HepG2 (cell line): ENCODE measurements around the gene ATP6V0A1. TPM values are rescaled to one million over a fixed set of nuclear protein-coding genes. Genes with fewer than 3 reads are reported as not detected.

ENCODE experiments used
- FOXA3 ChIP-seq: IDR thresholded peaks from 2 replicates; pipeline ENCODE4 v1.6.1; 2016; ENCODE audit warnings: missing genetic modification reagents, missing compliant biosample characterization
- FOXK2 ChIP-seq: fragments of 450-650 bp; IDR thresholded peaks from 2 replicates; pipeline ENCODE4 v1.6.1; 2016
- KDM5A ChIP-seq: fragments of 200-600 bp; sonication (generic); IDR thresholded peaks from 2 replicates; pipeline ENCODE4 v1.7.0; 2018; ENCODE audit warnings: antibody characterized with exemption, mild to moderate bottlenecking, low read length, borderline replicate concordance
- PCBP2 ChIP-seq: fragments of 200-400 bp; formaldehyde crosslinking; optimal IDR thresholded peaks from 2 replicates; pipeline ENCODE3; 2018; ENCODE audit warnings: low read length, low read depth; ENCODE audit not compliant: poor library complexity, severe bottlenecking
- PHF8 ChIP-seq: sonication (generic); formaldehyde crosslinking; IDR thresholded peaks from 2 replicates; pipeline ENCODE4 v1.5.0; 2020; ENCODE audit warnings: missing genetic modification reagents
- RFX3 ChIP-seq: IDR thresholded peaks from 2 replicates; pipeline ENCODE4 v1.6.1; 2016; ENCODE audit warnings: missing biosample characterization, missing genetic modification reagents
- RNF2 ChIP-seq: fragments of 450-650 bp; conservative IDR thresholded peaks from 2 replicates; pipeline ENCODE4 v1.6.1; 2016; ENCODE audit warnings: low read depth
- ZNF121 ChIP-seq: sonication (generic); formaldehyde crosslinking; IDR thresholded peaks from 2 replicates; pipeline ENCODE4 v1.5.0; 2020; ENCODE audit warnings: mild to moderate bottlenecking, missing genetic modification reagents
- ZNF230 ChIP-seq: sonication (generic); formaldehyde crosslinking; IDR thresholded peaks from 2 replicates; pipeline ENCODE4 v1.4.0; 2020; ENCODE audit warnings: mild to moderate bottlenecking, missing genetic modification reagents
- ZNF343 ChIP-seq: sonication (generic); formaldehyde crosslinking; IDR thresholded peaks from 2 replicates; pipeline ENCODE4 v1.4.0; 2020; ENCODE audit warnings: mild to moderate bottlenecking, missing genetic modification reagents
- ZNF552 ChIP-seq: sonication (generic); formaldehyde crosslinking; IDR thresholded peaks from 2 replicates; pipeline ENCODE4 v1.9.0; 2022; ENCODE audit warnings: missing genetic modification reagents, mild to moderate bottlenecking, borderline replicate concordance
- ZNF670 ChIP-seq: sonication (generic); formaldehyde crosslinking; IDR thresholded peaks from 2 replicates; pipeline ENCODE4 v1.8.0; 2022; ENCODE audit warnings: mild to moderate bottlenecking, missing genetic modification reagents, borderline replicate concordance
- polyA plus RNA-seq, 8 experiments: library from polyadenylated mRNA; depleted of rRNA in 3 of 8; stranded (reverse) in 7 of 8; unstranded in 1 of 8; fragments of >200 nt; fragmentation: Illumina TruSeq in 4 of 8; extraction: Trizol in 4 of 8; gene quantifications; 2 replicates each; pipeline versions ENCODE4 v1.2.1 to v1.2.3, GENCODE V29; 2011 to 2016; ENCODE audit warnings: low read depth in 4 of 8, missing spikeins in 1 of 8, mixed read lengths in 1 of 8; ENCODE audit not compliant: insufficient read depth in 1 of 8
- total RNA-seq, 5 experiments: library from RNA; depleted of rRNA; stranded (reverse); fragments of >200 nt; fragmentation: Illumina TruSeq; extraction: Trizol; gene quantifications; 2 replicates each; pipeline ENCODE4 v1.2.3, GENCODE V29; 2016; ENCODE audit warnings: low read depth in 1 of 5
- TF ChIP-seq, protein P1 (sequence below): sonication (generic); formaldehyde crosslinking; IDR thresholded peaks from 2 replicates; pipeline ENCODE4 v1.4.0; 2020; ENCODE audit warnings: missing genetic modification reagents, borderline replicate concordance
- TF ChIP-seq, protein P2 (sequence below): sonication (generic); formaldehyde crosslinking; IDR thresholded peaks from 2 replicates; pipeline ENCODE4 v1.8.1; 2023; ENCODE audit warnings: missing genetic modification reagents, inconsistent platforms, borderline replicate concordance
- TF ChIP-seq, protein P3 (sequence below): sonication (generic); formaldehyde crosslinking; IDR thresholded peaks from 2 replicates; pipeline ENCODE4 v1.4.0; 2020; ENCODE audit warnings: missing genetic modification reagents, borderline replicate concordance
- TF ChIP-seq, protein P4 (sequence below): sonication (generic); formaldehyde crosslinking; IDR thresholded peaks from 2 replicates; pipeline ENCODE4 v1.5.0; 2020; ENCODE audit warnings: missing genetic modification reagents
- TF ChIP-seq, protein P5 (sequence below): sonication (generic); formaldehyde crosslinking; conservative IDR thresholded peaks from 2 replicates; pipeline ENCODE4 v1.8.0; 2022; ENCODE audit warnings: low read depth, missing genetic modification reagents
- TF ChIP-seq, protein P6 (sequence below): sonication (generic); formaldehyde crosslinking; IDR thresholded peaks from 2 replicates; pipeline ENCODE4 v1.4.0; 2020; ENCODE audit warnings: missing genetic modification reagents

The ATP6V0A1 gene
- total and polyA plus RNA-seq, 2 of the 13 experiments (the other 11 are each of a cell fraction or from before 2014, with no cell fraction given) = 27.9 to 54.1 TPM

DNA sequence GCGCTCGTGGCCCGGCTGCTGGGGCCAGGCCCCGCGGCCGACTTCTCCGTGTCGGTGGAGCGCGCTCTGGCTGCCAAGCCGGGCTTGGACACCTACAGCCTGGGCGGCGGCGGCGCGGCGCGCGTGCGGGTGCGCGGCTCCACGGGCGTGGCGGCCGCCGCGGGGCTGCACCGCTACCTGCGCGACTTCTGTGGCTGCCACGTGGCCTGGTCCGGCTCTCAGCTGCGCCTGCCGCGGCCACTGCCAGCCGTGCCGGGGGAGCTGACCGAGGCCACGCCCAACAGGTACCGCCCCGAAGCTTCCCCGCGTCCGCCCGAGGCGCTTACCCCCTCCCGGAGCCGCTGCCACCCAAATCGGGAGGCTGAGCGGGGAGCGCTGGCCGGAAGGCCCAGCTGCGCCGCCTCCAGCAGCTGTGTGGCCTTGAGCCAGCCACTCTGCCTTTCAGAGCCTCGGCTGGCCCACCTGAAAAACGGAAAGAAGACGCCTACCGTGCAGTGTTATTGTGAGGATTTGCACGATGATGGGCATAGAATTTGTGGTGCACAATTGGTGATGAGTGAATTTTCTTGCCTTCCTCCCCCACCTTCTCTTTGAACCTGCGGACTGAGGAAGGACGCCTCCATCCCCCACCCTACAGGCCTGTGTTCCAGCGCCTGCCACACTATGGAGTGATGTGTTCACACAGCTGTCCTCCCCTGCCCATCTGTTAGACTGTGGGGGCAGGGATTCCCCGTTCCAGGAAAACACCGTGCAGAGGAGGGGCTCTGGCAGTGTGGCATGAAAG, 77.9 kb downstream of the ATP6V0A1 start (continued):
- TF ChIP-seq, protein P1, sequence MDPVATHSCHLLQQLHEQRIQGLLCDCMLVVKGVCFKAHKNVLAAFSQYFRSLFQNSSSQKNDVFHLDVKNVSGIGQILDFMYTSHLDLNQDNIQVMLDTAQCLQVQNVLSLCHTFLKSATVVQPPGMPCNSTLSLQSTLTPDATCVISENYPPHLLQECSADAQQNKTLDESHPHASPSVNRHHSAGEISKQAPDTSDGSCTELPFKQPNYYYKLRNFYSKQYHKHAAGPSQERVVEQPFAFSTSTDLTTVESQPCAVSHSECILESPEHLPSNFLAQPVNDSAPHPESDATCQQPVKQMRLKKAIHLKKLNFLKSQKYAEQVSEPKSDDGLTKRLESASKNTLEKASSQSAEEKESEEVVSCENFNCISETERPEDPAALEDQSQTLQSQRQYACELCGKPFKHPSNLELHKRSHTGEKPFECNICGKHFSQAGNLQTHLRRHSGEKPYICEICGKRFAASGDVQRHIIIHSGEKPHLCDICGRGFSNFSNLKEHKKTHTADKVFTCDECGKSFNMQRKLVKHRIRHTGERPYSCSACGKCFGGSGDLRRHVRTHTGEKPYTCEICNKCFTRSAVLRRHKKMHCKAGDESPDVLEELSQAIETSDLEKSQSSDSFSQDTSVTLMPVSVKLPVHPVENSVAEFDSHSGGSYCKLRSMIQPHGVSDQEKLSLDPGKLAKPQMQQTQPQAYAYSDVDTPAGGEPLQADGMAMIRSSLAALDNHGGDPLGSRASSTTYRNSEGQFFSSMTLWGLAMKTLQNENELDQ = no peak
- peak; percentile 57 for TF ChIP-seq ZNF230 (CRISPR knock-in tag)
- TF ChIP-seq FOXK2 = no peak
- TF ChIP-seq FOXA3 = peak; percentile 71
- TF ChIP-seq PCBP2 = no peak
- TF ChIP-seq, protein P2, sequence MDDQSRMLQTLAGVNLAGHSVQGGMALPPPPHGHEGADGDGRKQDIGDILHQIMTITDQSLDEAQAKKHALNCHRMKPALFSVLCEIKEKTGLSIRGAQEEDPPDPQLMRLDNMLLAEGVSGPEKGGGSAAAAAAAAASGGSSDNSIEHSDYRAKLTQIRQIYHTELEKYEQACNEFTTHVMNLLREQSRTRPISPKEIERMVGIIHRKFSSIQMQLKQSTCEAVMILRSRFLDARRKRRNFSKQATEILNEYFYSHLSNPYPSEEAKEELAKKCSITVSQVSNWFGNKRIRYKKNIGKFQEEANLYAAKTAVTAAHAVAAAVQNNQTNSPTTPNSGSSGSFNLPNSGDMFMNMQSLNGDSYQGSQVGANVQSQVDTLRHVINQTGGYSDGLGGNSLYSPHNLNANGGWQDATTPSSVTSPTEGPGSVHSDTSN (CRISPR knock-in tag) = no peak
- TF ChIP-seq RNF2 = peak; percentile 58
- TF ChIP-seq ZNF121 (CRISPR knock-in tag) = peak; percentile 10; the same call in 1 of the 2 replicates
- TF ChIP-seq, protein P3, sequence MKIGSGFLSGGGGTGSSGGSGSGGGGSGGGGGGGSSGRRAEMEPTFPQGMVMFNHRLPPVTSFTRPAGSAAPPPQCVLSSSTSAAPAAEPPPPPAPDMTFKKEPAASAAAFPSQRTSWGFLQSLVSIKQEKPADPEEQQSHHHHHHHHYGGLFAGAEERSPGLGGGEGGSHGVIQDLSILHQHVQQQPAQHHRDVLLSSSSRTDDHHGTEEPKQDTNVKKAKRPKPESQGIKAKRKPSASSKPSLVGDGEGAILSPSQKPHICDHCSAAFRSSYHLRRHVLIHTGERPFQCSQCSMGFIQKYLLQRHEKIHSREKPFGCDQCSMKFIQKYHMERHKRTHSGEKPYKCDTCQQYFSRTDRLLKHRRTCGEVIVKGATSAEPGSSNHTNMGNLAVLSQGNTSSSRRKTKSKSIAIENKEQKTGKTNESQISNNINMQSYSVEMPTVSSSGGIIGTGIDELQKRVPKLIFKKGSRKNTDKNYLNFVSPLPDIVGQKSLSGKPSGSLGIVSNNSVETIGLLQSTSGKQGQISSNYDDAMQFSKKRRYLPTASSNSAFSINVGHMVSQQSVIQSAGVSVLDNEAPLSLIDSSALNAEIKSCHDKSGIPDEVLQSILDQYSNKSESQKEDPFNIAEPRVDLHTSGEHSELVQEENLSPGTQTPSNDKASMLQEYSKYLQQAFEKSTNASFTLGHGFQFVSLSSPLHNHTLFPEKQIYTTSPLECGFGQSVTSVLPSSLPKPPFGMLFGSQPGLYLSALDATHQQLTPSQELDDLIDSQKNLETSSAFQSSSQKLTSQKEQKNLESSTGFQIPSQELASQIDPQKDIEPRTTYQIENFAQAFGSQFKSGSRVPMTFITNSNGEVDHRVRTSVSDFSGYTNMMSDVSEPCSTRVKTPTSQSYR (CRISPR knock-in tag) = peak; percentile 84
- TF ChIP-seq KDM5A = peak; percentile 41; the same call in 1 of the 2 replicates
- no peak for TF ChIP-seq RFX3 (CRISPR knock-in tag)
- peak; percentile 89; the same call in 1 of the 2 replicates for TF ChIP-seq ZNF343 (CRISPR knock-in tag)
- TF ChIP-seq, protein P4, sequence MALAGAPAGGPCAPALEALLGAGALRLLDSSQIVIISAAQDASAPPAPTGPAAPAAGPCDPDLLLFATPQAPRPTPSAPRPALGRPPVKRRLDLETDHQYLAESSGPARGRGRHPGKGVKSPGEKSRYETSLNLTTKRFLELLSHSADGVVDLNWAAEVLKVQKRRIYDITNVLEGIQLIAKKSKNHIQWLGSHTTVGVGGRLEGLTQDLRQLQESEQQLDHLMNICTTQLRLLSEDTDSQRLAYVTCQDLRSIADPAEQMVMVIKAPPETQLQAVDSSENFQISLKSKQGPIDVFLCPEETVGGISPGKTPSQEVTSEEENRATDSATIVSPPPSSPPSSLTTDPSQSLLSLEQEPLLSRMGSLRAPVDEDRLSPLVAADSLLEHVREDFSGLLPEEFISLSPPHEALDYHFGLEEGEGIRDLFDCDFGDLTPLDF = no peak
- TF ChIP-seq, protein P5, sequence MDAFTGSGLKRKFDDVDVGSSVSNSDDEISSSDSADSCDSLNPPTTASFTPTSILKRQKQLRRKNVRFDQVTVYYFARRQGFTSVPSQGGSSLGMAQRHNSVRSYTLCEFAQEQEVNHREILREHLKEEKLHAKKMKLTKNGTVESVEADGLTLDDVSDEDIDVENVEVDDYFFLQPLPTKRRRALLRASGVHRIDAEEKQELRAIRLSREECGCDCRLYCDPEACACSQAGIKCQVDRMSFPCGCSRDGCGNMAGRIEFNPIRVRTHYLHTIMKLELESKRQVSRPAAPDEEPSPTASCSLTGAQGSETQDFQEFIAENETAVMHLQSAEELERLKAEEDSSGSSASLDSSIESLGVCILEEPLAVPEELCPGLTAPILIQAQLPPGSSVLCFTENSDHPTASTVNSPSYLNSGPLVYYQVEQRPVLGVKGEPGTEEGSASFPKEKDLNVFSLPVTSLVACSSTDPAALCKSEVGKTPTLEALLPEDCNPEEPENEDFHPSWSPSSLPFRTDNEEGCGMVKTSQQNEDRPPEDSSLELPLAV (CRISPR knock-in tag) = 0 out of 2 replicates have a peak, but pooled peaks have one; percentile 2
- peak; percentile 77 for TF ChIP-seq PHF8 (CRISPR knock-in tag)
- TF ChIP-seq, protein P6, sequence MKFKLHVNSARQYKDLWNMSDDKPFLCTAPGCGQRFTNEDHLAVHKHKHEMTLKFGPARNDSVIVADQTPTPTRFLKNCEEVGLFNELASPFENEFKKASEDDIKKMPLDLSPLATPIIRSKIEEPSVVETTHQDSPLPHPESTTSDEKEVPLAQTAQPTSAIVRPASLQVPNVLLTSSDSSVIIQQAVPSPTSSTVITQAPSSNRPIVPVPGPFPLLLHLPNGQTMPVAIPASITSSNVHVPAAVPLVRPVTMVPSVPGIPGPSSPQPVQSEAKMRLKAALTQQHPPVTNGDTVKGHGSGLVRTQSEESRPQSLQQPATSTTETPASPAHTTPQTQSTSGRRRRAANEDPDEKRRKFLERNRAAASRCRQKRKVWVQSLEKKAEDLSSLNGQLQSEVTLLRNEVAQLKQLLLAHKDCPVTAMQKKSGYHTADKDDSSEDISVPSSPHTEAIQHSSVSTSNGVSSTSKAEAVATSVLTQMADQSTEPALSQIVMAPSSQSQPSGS (CRISPR knock-in tag) = peak; percentile 89
- no peak for TF ChIP-seq ZNF552 (CRISPR knock-in tag)
- TF ChIP-seq ZNF670 (CRISPR knock-in tag) = no peak
